ENCODE results near the gene CAMK4.

Gene CAMK4

GRCh38 chr5:111507276-111507675 lies 283.1 kb downstream of the CAMK4 start:
- no peak for DNase-seq

GRCh38 chr5:111509119-111509518 lies 284.9 kb downstream of the CAMK4 start:
- DNase-seq: no peak

GRCh38 chr5:111511174-111511830 lies 287.1 kb downstream of the CAMK4 start:
- no peak for DNase-seq

GRCh38 chr5:111511831-111512374 lies 287.7 kb downstream of the CAMK4 start:
- DNase-seq: no peak

GRCh38 chr5:111512375-111513130 lies 288.4 kb downstream of the CAMK4 start, which contains the start of gene STARD4:
Gene STARD4 (minus strand): TSS chr5:111512535. CDS start chr5:111507433, 5,102 bp downstream.
- DNase-seq: peak; percentile 93 to 96

GRCh38 chr5:111513131-111513520 lies 288.9 kb downstream of the CAMK4 start:
- DNase-seq: no peak

- DNase-seq: no peak
These were observed 289.9 kb downstream of the CAMK4 start for GRCh38 chr5:111514087-111514486.

GRCh38 chr5:111517853-111518501 lies 293.8 kb downstream of the CAMK4 start:
- no peak for DNase-seq

- DNase-seq: no peak
These were observed 294.6 kb downstream of the CAMK4 start for GRCh38 chr5:111518777-111519176.

GRCh38 chr5:111520908-111521307 lies 296.7 kb downstream of the CAMK4 start:
- DNase-seq: no peak

- no peak for DNase-seq
These were observed 303.9 kb downstream of the CAMK4 start for GRCh38 chr5:111528056-111528455.

GRCh38 chr5:111530298-111530740 lies 306.1 kb downstream of the CAMK4 start:
- peak; percentile 76 to 78 for DNase-seq

- DNase-seq: no peak
These were observed 308.9 kb downstream of the CAMK4 start for GRCh38 chr5:111532886-111533582.

- DNase-seq: no peak
These were observed 311.8 kb downstream of the CAMK4 start for GRCh38 chr5:111535879-111536549.

GRCh38 chr5:111537141-111538024 lies 313.2 kb downstream of the CAMK4 start:
- no peak for DNase-seq
